ENCODE results near the gene ST6GALNAC6.
"Not testable (repeated sequence)": the region's sequence is repeated elsewhere in the genome, so short reads cannot be mapped to it uniquely, and the experiment has no call there.

ST6GALNAC6 gene

GRCh38 chr9:127871531-127871930 lies 27.9 kb downstream of the ST6GALNAC6 start:
- no peak for DNase-seq

- no peak for DNase-seq
These were observed 28.5 kb downstream of the ST6GALNAC6 start for GRCh38 chr9:127870887-127871286.

- not testable (repeated sequence) for DNase-seq
These were observed 29.3 kb downstream of the ST6GALNAC6 start for GRCh38 chr9:127870153-127870491.

- DNase-seq, result peak; percentile 8 to 22
These were observed 29.9 kb downstream of the ST6GALNAC6 start for GRCh38 chr9:127869310-127870152.

GRCh38 chr9:127868278-127868902 lies 31.0 kb downstream of the ST6GALNAC6 start:
- no peak for DNase-seq

GRCh38 chr9:127867356-127868277 lies 31.8 kb downstream of the ST6GALNAC6 start:
- DNase-seq, result no peak

GRCh38 chr9:127866535-127866934 lies 32.9 kb downstream of the ST6GALNAC6 start:
- no peak for DNase-seq

- no peak for DNase-seq
These were observed 33.5 kb downstream of the ST6GALNAC6 start for GRCh38 chr9:127865645-127866464.

- no peak for DNase-seq
These were observed 36.2 kb downstream of the ST6GALNAC6 start for GRCh38 chr9:127863191-127863621.

- DNase-seq, result no peak
These were observed 37.1 kb downstream of the ST6GALNAC6 start for GRCh38 chr9:127862075-127863011.

GRCh38 chr9:127860779-127861178 lies 38.6 kb downstream of the ST6GALNAC6 start:
- no peak for DNase-seq

GRCh38 chr9:127860260-127860659 lies 39.1 kb downstream of the ST6GALNAC6 start:
- no peak for DNase-seq

- no peak for DNase-seq
These were observed 41.3 kb downstream of the ST6GALNAC6 start for GRCh38 chr9:127858041-127858512.

- no peak for DNase-seq
These were observed 42.1 kb downstream of the ST6GALNAC6 start for GRCh38 chr9:127857278-127857677.

GRCh38 chr9:127856729-127857116 lies 42.7 kb downstream of the ST6GALNAC6 start:
- no peak for DNase-seq

- DNase-seq, result no peak
These were observed 43.2 kb downstream of the ST6GALNAC6 start for GRCh38 chr9:127856094-127856728.

- no peak for DNase-seq
These were observed 43.9 kb downstream of the ST6GALNAC6 start for GRCh38 chr9:127855522-127855921.

GRCh38 chr9:127854960-127855359 lies 44.4 kb downstream of the ST6GALNAC6 start:
- no peak for DNase-seq

GRCh38 chr9:127854184-127854806 lies 45.1 kb downstream of the ST6GALNAC6 start, which contains the start of gene ENG:
ENG (minus strand) TSS chr9:127854658; CDS start chr9:127854355, 303 bp downstream.
- no peak for DNase-seq

Measured in NCI-H187 (cell line).